GM23338 (cell line): ENCODE data around the gene CYP21A2. TPM values are rescaled to one million over a fixed set of nuclear protein-coding genes. Genes with fewer than 3 reads are reported as not detected.

Experiments
- EZH2 ChIP-seq: fragments of 200-600 bp; sonication (generic); IDR thresholded peaks from one replicate; pipeline ENCODE4 v1.8.0; 2017; ENCODE audit warnings: antibody characterized with exemption, mild to moderate bottlenecking, low read depth; ENCODE audit not compliant: unreplicated experiment
- NANOG ChIP-seq: IDR thresholded peaks from 2 replicates; pipeline ENCODE4 v1.6.1; 2016; ENCODE audit warnings: antibody characterized with exemption, borderline replicate concordance
- POLR2AphosphoS5 ChIP-seq: IDR thresholded peaks from 2 replicates; pipeline ENCODE4 v1.6.1; 2016; ENCODE audit warnings: antibody characterized with exemption, low read depth
- STAT1 ChIP-seq: IDR thresholded peaks from one replicate; pipeline ENCODE4 v1.6.1; 2016; ENCODE audit warnings: antibody characterized with exemption; ENCODE audit not compliant: unreplicated experiment
- ZNF114 ChIP-seq: fragments of 250-450 bp; sonication (Bioruptor Pico); IDR thresholded peaks from 2 replicates; pipeline ENCODE4 v1.5.0; 2020; ENCODE audit warnings: mild to moderate bottlenecking, moderate library complexity
- polyA plus RNA-seq: library from polyadenylated mRNA; unstranded; fragments of >200 nt; fragmentation: Nextera tagmentation; extraction: Ambion mirVana; gene quantifications from 2 replicates; pipeline ENCODE4 v1.2.1, GENCODE V29; 2016
- total RNA-seq: library from RNA; depleted of rRNA; stranded (reverse); fragments of >200 nt; shearing (Covaris generic); gene quantifications from 2 replicates; pipeline ENCODE4 v1.2.3, GENCODE V29; 2014
- TF ChIP-seq, protein P1 (sequence below): fragments of 250-450 bp; sonication (Bioruptor Pico); IDR thresholded peaks from 2 replicates; pipeline ENCODE4 v1.5.0; 2020; ENCODE audit warnings: mild to moderate bottlenecking, moderate library complexity
- TF ChIP-seq, protein P2 (sequence below), 2 experiments: fragments of 200-600 bp in 1 of 2; sonication (generic) in 1 of 2; conservative IDR thresholded peaks; 2 replicates each; pipeline versions ENCODE4 v1.5.1 to v1.6.1; 2016 to 2017; ENCODE audit warnings: antibody characterized with exemption in 2 of 2, low read depth in 2 of 2, mild to moderate bottlenecking in 2 of 2, moderate library complexity in 1 of 2

CYP21A2 gene
- total and polyA plus RNA-seq, 2 experiments from 2014 or later, result 0.10 TPM; not detected in 1

DNA sequence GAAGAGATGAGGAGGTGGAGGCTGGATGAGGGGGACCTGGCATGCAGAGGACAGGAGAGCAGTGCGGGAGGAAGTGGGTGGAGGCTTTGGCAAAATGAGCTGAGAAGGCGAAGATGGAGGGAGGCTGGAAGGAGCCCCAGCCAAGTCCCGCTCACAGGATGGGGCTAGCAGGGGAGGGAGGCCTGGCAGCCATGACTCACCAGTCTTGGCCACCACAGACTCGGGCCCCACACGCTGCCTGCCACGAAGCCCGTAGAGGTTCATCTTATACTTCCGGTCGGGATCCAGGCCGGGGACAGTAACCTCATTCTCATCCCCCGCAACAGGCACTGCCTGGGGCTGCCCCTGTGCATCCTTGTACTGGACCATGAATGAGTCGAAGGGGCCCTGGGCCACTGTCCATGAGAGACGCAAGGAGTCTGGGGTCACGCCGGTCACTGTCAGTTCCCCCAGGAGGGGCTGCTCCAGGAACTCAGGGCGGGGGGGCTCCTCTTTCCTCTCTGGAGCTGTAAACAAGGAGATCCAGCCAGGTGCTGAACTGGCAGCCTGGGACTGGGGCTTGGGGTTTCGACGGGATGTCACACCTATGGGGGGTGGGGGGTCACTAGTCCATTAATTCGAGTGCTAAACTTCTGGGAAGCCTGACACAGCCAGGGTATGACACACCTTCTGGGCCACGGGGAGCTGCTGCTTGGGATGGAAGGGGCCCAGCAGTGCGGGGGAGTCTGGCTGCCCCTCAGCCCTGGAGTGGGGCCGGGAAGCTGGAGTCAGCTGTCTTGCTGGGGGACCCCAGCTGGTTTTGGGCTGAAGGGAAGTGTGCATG, 43.2 kb downstream of the CYP21A2 start (continued):
- TF ChIP-seq, protein P1, sequence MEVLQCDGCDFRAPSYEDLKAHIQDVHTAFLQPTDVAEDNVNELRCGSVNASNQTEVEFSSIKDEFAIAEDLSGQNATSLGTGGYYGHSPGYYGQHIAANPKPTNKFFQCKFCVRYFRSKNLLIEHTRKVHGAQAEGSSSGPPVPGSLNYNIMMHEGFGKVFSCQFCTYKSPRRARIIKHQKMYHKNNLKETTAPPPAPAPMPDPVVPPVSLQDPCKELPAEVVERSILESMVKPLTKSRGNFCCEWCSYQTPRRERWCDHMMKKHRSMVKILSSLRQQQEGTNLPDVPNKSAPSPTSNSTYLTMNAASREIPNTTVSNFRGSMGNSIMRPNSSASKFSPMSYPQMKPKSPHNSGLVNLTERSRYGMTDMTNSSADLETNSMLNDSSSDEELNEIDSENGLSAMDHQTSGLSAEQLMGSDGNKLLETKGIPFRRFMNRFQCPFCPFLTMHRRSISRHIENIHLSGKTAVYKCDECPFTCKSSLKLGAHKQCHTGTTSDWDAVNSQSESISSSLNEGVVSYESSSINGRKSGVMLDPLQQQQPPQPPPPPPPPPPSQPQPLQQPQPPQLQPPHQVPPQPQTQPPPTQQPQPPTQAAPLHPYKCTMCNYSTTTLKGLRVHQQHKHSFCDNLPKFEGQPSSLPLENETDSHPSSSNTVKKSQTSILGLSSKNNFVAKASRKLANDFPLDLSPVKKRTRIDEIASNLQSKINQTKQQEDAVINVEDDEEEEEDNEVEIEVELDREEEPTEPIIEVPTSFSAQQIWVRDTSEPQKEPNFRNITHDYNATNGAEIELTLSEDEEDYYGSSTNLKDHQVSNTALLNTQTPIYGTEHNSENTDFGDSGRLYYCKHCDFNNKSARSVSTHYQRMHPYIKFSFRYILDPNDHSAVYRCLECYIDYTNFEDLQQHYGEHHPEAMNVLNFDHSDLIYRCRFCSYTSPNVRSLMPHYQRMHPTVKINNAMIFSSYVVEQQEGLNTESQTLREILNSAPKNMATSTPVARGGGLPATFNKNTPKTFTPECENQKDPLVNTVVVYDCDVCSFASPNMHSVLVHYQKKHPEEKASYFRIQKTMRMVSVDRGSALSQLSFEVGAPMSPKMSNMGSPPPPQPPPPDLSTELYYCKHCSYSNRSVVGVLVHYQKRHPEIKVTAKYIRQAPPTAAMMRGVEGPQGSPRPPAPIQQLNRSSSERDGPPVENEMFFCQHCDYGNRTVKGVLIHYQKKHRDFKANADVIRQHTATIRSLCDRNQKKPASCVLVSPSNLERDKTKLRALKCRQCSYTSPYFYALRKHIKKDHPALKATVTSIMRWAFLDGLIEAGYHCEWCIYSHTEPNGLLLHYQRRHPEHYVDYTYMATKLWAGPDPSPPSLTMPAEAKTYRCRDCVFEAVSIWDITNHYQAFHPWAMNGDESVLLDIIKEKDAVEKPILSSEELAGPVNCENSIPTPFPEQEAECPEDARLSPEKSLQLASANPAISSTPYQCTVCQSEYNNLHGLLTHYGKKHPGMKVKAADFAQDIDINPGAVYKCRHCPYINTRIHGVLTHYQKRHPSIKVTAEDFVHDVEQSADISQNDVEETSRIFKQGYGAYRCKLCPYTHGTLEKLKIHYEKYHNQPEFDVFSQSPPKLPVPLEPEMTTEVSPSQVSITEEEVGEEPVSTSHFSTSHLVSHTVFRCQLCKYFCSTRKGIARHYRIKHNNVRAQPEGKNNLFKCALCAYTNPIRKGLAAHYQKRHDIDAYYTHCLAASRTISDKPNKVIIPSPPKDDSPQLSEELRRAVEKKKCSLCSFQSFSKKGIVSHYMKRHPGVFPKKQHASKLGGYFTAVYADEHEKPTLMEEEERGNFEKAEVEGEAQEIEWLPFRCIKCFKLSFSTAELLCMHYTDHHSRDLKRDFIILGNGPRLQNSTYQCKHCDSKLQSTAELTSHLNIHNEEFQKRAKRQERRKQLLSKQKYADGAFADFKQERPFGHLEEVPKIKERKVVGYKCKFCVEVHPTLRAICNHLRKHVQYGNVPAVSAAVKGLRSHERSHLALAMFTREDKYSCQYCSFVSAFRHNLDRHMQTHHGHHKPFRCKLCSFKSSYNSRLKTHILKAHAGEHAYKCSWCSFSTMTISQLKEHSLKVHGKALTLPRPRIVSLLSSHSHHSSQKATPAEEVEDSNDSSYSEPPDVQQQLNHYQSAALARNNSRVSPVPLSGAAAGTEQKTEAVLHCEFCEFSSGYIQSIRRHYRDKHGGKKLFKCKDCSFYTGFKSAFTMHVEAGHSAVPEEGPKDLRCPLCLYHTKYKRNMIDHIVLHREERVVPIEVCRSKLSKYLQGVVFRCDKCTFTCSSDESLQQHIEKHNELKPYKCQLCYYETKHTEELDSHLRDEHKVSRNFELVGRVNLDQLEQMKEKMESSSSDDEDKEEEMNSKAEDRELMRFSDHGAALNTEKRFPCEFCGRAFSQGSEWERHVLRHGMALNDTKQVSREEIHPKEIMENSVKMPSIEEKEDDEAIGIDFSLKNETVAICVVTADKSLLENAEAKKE (CRISPR knock-in tag), result no peak
- no peak for TF ChIP-seq POLR2AphosphoS5
- TF ChIP-seq, protein P2, sequence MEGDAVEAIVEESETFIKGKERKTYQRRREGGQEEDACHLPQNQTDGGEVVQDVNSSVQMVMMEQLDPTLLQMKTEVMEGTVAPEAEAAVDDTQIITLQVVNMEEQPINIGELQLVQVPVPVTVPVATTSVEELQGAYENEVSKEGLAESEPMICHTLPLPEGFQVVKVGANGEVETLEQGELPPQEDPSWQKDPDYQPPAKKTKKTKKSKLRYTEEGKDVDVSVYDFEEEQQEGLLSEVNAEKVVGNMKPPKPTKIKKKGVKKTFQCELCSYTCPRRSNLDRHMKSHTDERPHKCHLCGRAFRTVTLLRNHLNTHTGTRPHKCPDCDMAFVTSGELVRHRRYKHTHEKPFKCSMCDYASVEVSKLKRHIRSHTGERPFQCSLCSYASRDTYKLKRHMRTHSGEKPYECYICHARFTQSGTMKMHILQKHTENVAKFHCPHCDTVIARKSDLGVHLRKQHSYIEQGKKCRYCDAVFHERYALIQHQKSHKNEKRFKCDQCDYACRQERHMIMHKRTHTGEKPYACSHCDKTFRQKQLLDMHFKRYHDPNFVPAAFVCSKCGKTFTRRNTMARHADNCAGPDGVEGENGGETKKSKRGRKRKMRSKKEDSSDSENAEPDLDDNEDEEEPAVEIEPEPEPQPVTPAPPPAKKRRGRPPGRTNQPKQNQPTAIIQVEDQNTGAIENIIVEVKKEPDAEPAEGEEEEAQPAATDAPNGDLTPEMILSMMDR (conservative IDR thresholded peaks at IDR 0.05; ENCODE audit: low read depth in 2 of 2), result no peak
- TF ChIP-seq NANOG, result no peak
- TF ChIP-seq EZH2, result no peak
- TF ChIP-seq STAT1, result no peak
- TF ChIP-seq ZNF114 (CRISPR knock-in tag), result no peak
